Breast epithelium (tissue), 3 donors: ENCODE data around the gene TRIM4.
"Not testable (repeated sequence)": the region's sequence is repeated elsewhere in the genome, so short reads cannot be mapped to it uniquely, and the experiment has no call there.

ENCODE experiments used
- POLR2A ChIP-seq: fragments of 450-650 bp; IDR thresholded peaks from one replicate; pipeline ENCODE4 v1.6.1; 2016; ENCODE audit warnings: antibody characterized with exemption, mild to moderate bottlenecking, moderate library complexity
- POLR2AphosphoS5 ChIP-seq, 3 donors: sonication (generic); formaldehyde crosslinking; IDR thresholded peaks; one replicate each; pipeline ENCODE4 v1.6.1; 2017; ENCODE audit warnings: antibody characterized with exemption in 3 of 3
- TF ChIP-seq, protein P1 (sequence below), 3 donors: fragments of 450-650 bp; IDR thresholded peaks; one replicate each; pipeline ENCODE4 v1.5.1; 2016 to 2017; ENCODE audit warnings: antibody characterized with exemption in 3 of 3, mild to moderate bottlenecking in 3 of 3, moderate library complexity in 3 of 3

DNA sequence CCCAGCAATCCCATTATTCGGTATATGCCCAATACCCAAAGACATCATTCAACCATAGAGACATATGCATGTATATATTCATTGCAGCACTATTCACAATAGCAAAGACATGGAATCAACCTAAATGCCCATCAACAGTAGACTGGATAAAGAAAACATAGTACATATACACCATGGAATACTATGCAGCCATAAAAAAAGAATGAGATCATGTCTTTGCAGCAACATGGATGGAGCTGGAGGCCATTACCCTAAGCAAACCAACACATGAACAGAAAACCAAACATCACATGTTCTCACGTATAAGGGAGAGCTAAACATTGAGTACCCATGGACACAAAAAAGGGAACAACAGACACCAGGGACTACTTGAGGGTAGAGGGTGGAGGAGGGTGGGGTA lies 29.0 kb downstream of the TRIM4 start:
- TF ChIP-seq, protein P1, sequence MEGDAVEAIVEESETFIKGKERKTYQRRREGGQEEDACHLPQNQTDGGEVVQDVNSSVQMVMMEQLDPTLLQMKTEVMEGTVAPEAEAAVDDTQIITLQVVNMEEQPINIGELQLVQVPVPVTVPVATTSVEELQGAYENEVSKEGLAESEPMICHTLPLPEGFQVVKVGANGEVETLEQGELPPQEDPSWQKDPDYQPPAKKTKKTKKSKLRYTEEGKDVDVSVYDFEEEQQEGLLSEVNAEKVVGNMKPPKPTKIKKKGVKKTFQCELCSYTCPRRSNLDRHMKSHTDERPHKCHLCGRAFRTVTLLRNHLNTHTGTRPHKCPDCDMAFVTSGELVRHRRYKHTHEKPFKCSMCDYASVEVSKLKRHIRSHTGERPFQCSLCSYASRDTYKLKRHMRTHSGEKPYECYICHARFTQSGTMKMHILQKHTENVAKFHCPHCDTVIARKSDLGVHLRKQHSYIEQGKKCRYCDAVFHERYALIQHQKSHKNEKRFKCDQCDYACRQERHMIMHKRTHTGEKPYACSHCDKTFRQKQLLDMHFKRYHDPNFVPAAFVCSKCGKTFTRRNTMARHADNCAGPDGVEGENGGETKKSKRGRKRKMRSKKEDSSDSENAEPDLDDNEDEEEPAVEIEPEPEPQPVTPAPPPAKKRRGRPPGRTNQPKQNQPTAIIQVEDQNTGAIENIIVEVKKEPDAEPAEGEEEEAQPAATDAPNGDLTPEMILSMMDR (IDR thresholded peaks at IDR 0.05): not testable (repeated sequence)
- not testable (repeated sequence) for TF ChIP-seq POLR2A; POLR2AphosphoS5 (IDR thresholded peaks at IDR 0.05)
